GM18873 (cell line): ENCODE data around the gene CCDC14.
"Not testable (repeated sequence)": the region's sequence is repeated elsewhere in the genome, so short reads cannot be mapped to it uniquely, and the experiment has no call there.

Experiments
- ATAC-seq: cut with Tn5 transposase; IDR thresholded peaks from one replicate; pipeline ENCODE4 v1.9.1; 2021; ENCODE audit warnings: mild to moderate bottlenecking, moderate library complexity, moderate number of reproducible peaks; ENCODE audit not compliant: unreplicated experiment, low FRiP score

Gene CCDC14

GRCh38 chr3:123919353-123919752 lies 41.7 kb downstream of the CCDC14 start:
- no peak for ATAC-seq

GRCh38 chr3:123914829-123915228 lies 46.2 kb downstream of the CCDC14 start:
- no peak for ATAC-seq

GRCh38 chr3:123909785-123910184 lies 51.2 kb downstream of the CCDC14 start:
- no peak for ATAC-seq

GRCh38 chr3:123907720-123908119 lies 53.3 kb downstream of the CCDC14 start:
- no peak for ATAC-seq

GRCh38 chr3:123899300-123899865 lies 61.6 kb downstream of the CCDC14 start:
- ATAC-seq: no peak

- ATAC-seq: no peak
Measured at GRCh38 chr3:123893012-123893411, 68.0 kb downstream of the CCDC14 start.

GRCh38 chr3:123892195-123892594 lies 68.8 kb downstream of the CCDC14 start:
- no peak for ATAC-seq

GRCh38 chr3:123890991-123891390 lies 70.0 kb downstream of the CCDC14 start:
- ATAC-seq: not testable (repeated sequence)

- ATAC-seq: not testable (repeated sequence)
Measured at GRCh38 chr3:123890162-123890561, 70.9 kb downstream of the CCDC14 start.

GRCh38 chr3:123884993-123885392 lies 76.0 kb downstream of the CCDC14 start:
- no peak for ATAC-seq

GRCh38 chr3:123884203-123884831 lies 76.7 kb downstream of the CCDC14 start, which contains the start of gene MYLK:
Gene MYLK, minus strand, starts transcription at chr3:123884332. Its CDS starts 90,491 bp downstream, at chr3:123793841.
- ATAC-seq: no peak

GRCh38 chr3:123883701-123884202 lies 77.3 kb downstream of the CCDC14 start:
- no peak for ATAC-seq

- no peak for ATAC-seq
Measured at GRCh38 chr3:123883111-123883510, 77.9 kb downstream of the CCDC14 start.

GRCh38 chr3:123881771-123882170 lies 79.3 kb downstream of the CCDC14 start:
- no peak for ATAC-seq

- ATAC-seq: no peak
Measured at GRCh38 chr3:123880998-123881561, 79.9 kb downstream of the CCDC14 start.

- no peak for ATAC-seq
Measured at GRCh38 chr3:123878807-123879206, 82.2 kb downstream of the CCDC14 start.

GRCh38 chr3:123877965-123878364 lies 83.1 kb downstream of the CCDC14 start:
- no peak for ATAC-seq

GRCh38 chr3:123877466-123877865 lies 83.6 kb downstream of the CCDC14 start:
- ATAC-seq: no peak

- ATAC-seq: no peak
Measured at GRCh38 chr3:123876858-123877257, 84.2 kb downstream of the CCDC14 start.

GRCh38 chr3:123872621-123873020 lies 88.4 kb downstream of the CCDC14 start:
- ATAC-seq: no peak

- ATAC-seq: no peak
Measured at GRCh38 chr3:123871946-123872345, 89.1 kb downstream of the CCDC14 start.

- ATAC-seq: no peak
Measured at GRCh38 chr3:123870033-123870432, 91.0 kb downstream of the CCDC14 start.
